Keratinocyte (primary cell): Measurements from ENCODE around the gene MYO1D. TPM values are rescaled to one million over a fixed set of nuclear protein-coding genes. Genes with fewer than 3 reads are reported as not detected.
A peak's percentile ranks its signal among the peaks of the same experiment; 100 is the strongest.

ENCODE experiments used
- DNase-seq: peaks from one replicate; pipeline ENCODE4 v3.0.0-alpha.2; 2011; ENCODE audit warnings: low read depth, missing footprints, low spot score
- FAIRE-seq: peaks from 2 replicates; lab custom pipeline; 2011; peaks lifted over from hg19 to GRCh38; lab: Jason Lieb, UNC
- H2AFZ ChIP-seq: 2 replicates; pipeline ENCODE4 v1.6.0; 2012; ENCODE audit warnings: low read length, control low read depth, inconsistent platforms; ENCODE audit not compliant: control insufficient read depth
- H3K27ac ChIP-seq: 2 replicates; pipeline ENCODE4 v1.5.1; 2011; ENCODE audit warnings: low read length; ENCODE audit not compliant: control insufficient read depth, insufficient read depth
- H3K27me3 ChIP-seq: 3 replicates; pipeline ENCODE4 v1.6.0; 2011; ENCODE audit warnings: low read length; ENCODE audit not compliant: control insufficient read depth, insufficient read depth; ENCODE audit errors: extremely low read depth
- H3K36me3 ChIP-seq, 2 experiments: 2 replicates in 1 of 2; 3 replicates in 1 of 2; pipeline ENCODE4 v1.5.1; 2011; ENCODE audit warnings: low read length in 2 of 2, mild to moderate bottlenecking in 1 of 2; ENCODE audit not compliant: control insufficient read depth in 2 of 2, insufficient read depth in 2 of 2; ENCODE audit errors: extremely low read depth in 1 of 2
- H3K4me1 ChIP-seq: 3 replicates; pipeline ENCODE4 v1.5.1; 2011; ENCODE audit warnings: low read length; ENCODE audit not compliant: control insufficient read depth, insufficient read depth; ENCODE audit errors: extremely low read depth
- H3K4me2 ChIP-seq: 3 replicates; pipeline ENCODE4 v1.6.0; 2011; ENCODE audit warnings: low read depth, low read length; ENCODE audit not compliant: control insufficient read depth, insufficient read depth; ENCODE audit errors: extremely low read depth
- H3K4me3 ChIP-seq, 3 experiments: fragments of 200-600 bp in 1 of 3; sonication (generic) in 1 of 3; 2 replicates in 2 of 3; 3 replicates in 1 of 3; pipeline ENCODE4 v1.5.1; 2011 to 2016; ENCODE audit warnings: low read length in 3 of 3, mild to moderate bottlenecking in 3 of 3, control low read depth in 2 of 3, inconsistent platforms in 1 of 3, low read depth in 1 of 3, mixed read lengths in 1 of 3, mixed run types in 1 of 3, moderate library complexity in 1 of 3; ENCODE audit not compliant: control insufficient read depth in 2 of 3, insufficient read depth in 2 of 3; ENCODE audit errors: extremely low read depth in 1 of 3
- H3K79me2 ChIP-seq: 2 replicates; pipeline ENCODE4 v1.6.0; 2012; ENCODE audit warnings: low read length; ENCODE audit not compliant: control insufficient read depth, insufficient read depth
- H3K9ac ChIP-seq: 3 replicates; pipeline ENCODE4 v1.6.0; 2011; ENCODE audit warnings: low read length; ENCODE audit not compliant: control insufficient read depth, insufficient read depth; ENCODE audit errors: extremely low read depth
- H3K9me1 ChIP-seq: 3 replicates; pipeline ENCODE4 v1.6.0; 2011; ENCODE audit warnings: low read length; ENCODE audit not compliant: control insufficient read depth, insufficient read depth; ENCODE audit errors: extremely low read depth
- H3K9me3 ChIP-seq: 2 replicates; pipeline ENCODE4 v1.5.1; 2012; ENCODE audit warnings: low read depth, low read length; ENCODE audit not compliant: control insufficient read depth
- H4K20me1 ChIP-seq: 3 replicates; pipeline ENCODE4 v1.6.0; 2011; ENCODE audit warnings: low read length; ENCODE audit not compliant: control insufficient read depth, insufficient read depth; ENCODE audit errors: extremely low read depth
- CTCF ChIP-seq, 3 experiments: IDR thresholded peaks in 1 of 3; conservative IDR thresholded peaks in 1 of 3; optimal IDR thresholded peaks in 1 of 3; 2 replicates in 2 of 3; 3 replicates in 1 of 3; pipeline versions ENCODE3 to v1.5.1; 2011; ENCODE audit warnings: low read length in 3 of 3, mild to moderate bottlenecking in 3 of 3, moderate library complexity in 2 of 3, control low read depth in 1 of 3, inconsistent platforms in 1 of 3; ENCODE audit not compliant: insufficient read depth in 2 of 3; ENCODE audit errors: extremely low read depth in 1 of 3
- EZH2 ChIP-seq: IDR thresholded peaks from one replicate; pipeline ENCODE4 v1.6.1; 2012; ENCODE audit warnings: inconsistent platforms, mild to moderate bottlenecking, low read length, moderate library complexity
- dilution Hi-C: fragments of 300-500 bp; cut with MboI; formaldehyde crosslinking; loops from one replicate; pipeline ENCODE4 v1.7.0; 2020; ENCODE audit warnings: low sequenced_read_pairs; ENCODE audit not compliant: extremely low pct_ligation_motif_present
- polyA plus RNA-seq, 5 experiments: library from polyadenylated mRNA; depleted of rRNA in 3 of 5; stranded (reverse) in 3 of 5; stranded (forward) in 1 of 5; unstranded in 1 of 5; fragments of >200 nt; gene quantifications; 1 replicate in 1 of 5; 2 replicates in 3 of 5; 3 replicates in 1 of 5; pipeline versions ENCODE4 v1.2.1 to v1.2.3, GENCODE V29; 2011 to 2012; ENCODE audit warnings: missing spikeins in 2 of 5, low read depth in 1 of 5, low replicate concordance in 1 of 5

MYO1D gene
- polyA plus RNA-seq, 1 donor (not counting 4 experiments of a cell fraction or from before 2014, with no cell fraction given) = 33.7 TPM

- Histone ChIP-seq H3K79me2 (no peaks in the 10 kb centered on the region), H3K9ac (no peak overlapping the region), H3K9me3 (no peaks in the 10 kb centered on the region), H3K4me1 (peaks cover 44% of the 10 kb centered on the region), H3K27me3 (no peaks in the 10 kb centered on the region), H3K9me1 (no peaks in the 10 kb centered on the region), H3K36me3 (peaks cover 4 to 7% of the 10 kb centered on the region in 2 experiments), H2AFZ (no peak overlapping the region), H3K27ac (no peak overlapping the region), H3K4me3 (no peak overlapping the region), H4K20me1 (no peaks in the 10 kb centered on the region), H3K4me2 (no peak overlapping the region)
- TF ChIP-seq CTCF (optimal IDR thresholded peaks at IDR 0.05 in 1 of 3, IDR thresholded peaks at IDR 0.05 in 1 of 3, conservative IDR thresholded peaks at IDR 0.05 in 1 of 3; ENCODE audit: extremely low read depth in 1 of 3, insufficient read depth in 2 of 3, low read length in 3 of 3) = no peak
- no peak for TF ChIP-seq EZH2
- FAIRE-seq (no peak), DNase-seq (no peak)
- dilution Hi-C loops = no loop called here
Measured at GRCh38 chr17:32565401-32565800, 311.5 kb downstream of the MYO1D start.

- H3K79me2 ChIP-seq = no peaks in the 10 kb centered on the region
- peaks cover 35% of the 10 kb centered on the region for H3K4me1 ChIP-seq
- no peak overlapping the region for H2AFZ ChIP-seq
- TF ChIP-seq CTCF (optimal IDR thresholded peaks at IDR 0.05 in 1 of 3, IDR thresholded peaks at IDR 0.05 in 1 of 3, conservative IDR thresholded peaks at IDR 0.05 in 1 of 3; ENCODE audit: extremely low read depth in 1 of 3, insufficient read depth in 2 of 3, low read length in 3 of 3) (no peak), EZH2 (no peak)
- dilution Hi-C loops = no loop called here
- H3K9me3 ChIP-seq = no peaks in the 10 kb centered on the region
- H4K20me1 ChIP-seq = no peaks in the 10 kb centered on the region
- H3K9ac ChIP-seq = no peak overlapping the region
- DNase-seq (no peak), FAIRE-seq (no peak)
- no peaks in the 10 kb centered on the region for H3K9me1 ChIP-seq
- H3K4me2 ChIP-seq = no peak overlapping the region
- H3K27me3 ChIP-seq = no peaks in the 10 kb centered on the region
- H3K4me3 ChIP-seq = no peak overlapping the region
- H3K36me3 ChIP-seq = peaks cover 4 to 7% of the 10 kb centered on the region in 2 experiments
- peak overlapping the region; percentile 28 for H3K27ac ChIP-seq
Measured at GRCh38 chr17:32564325-32564724, 312.6 kb downstream of the MYO1D start.
